Measurements from ENCODE around the gene FNDC3B.
"Not testable (repeated sequence)": the region's sequence is repeated elsewhere in the genome, so short reads cannot be mapped to it uniquely, and the experiment has no call there.

Gene FNDC3B

DNA sequence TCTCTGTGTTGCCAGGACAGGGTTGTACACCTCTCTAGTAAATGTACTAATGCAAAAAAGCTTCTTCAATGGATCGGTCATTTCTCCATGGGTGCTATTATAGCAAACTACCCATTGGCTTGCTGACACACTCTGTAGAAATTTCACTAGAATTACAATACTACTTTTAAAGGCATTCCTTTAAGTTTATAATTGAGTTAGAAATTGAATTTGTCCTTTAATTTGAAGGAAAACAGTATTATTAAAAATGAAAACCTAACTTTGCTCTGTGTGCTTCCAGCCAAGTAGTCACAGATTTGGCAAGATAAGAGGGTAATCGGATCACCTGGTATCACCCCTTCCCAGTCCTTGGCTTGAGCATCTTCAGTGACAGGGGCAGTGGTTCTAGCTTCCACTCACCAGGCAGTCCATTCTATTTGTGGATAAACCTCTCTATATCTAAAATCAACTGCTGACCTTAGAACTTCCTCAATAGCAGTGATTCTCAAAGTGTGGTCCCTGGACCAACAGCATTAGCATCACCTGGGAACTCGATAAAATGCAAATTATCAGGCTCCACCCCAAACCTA is 315.6 kb downstream of the FNDC3B start:
- no peak for DNase-seq

GRCh38 chr3:172355836-172356235 is 316.5 kb downstream of the FNDC3B start:
- DNase-seq, result no peak

GRCh38 chr3:172356427-172356826 is 317.0 kb downstream of the FNDC3B start:
- no peak for DNase-seq

DNA sequence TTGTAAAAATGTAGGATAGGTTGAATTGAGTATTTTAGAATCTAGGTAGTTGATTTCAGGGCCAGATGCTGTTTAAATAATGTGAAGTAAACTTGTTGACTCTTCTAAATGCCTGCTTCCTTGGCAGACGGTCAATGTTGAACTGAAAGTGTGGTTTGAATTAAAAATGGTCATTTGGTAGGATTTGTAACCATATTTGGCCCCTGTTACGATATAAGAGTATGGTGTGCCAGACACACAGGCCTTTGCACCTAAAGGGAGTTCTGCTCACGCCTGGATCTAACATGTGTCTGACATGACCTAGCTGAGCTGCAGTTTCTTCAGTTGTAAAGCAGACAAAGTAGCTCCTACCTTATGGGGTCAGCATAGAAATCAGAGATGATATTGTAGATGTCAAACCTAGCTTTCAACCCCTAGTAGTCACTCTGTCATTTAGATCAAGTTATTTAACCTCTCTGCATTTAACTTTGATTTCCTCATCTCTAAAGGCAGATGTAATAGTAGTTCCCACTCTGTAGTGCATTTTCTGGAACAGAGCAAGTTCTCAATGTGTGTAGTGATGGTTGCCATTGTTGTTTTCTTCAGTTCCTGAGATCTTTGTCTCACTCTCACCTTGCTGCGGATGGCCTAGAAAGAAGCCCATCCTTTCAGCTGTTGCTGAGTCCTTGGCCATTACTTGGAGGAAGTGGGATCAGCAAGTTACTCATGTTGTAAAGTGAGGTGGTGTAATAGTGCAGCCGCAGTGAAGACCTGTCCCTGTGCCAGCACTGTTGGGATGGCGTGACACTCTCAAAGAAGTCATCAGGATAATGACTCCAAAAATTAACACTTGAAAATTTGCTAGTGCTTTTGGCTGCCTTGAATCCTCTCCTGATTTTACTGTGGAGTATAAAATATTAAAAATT is 318.7 kb downstream of the FNDC3B start:
- DNase-seq, result no peak

- DNase-seq, result no peak
Measured at GRCh38 chr3:172359231-172359630, 319.9 kb downstream of the FNDC3B start.

DNA sequence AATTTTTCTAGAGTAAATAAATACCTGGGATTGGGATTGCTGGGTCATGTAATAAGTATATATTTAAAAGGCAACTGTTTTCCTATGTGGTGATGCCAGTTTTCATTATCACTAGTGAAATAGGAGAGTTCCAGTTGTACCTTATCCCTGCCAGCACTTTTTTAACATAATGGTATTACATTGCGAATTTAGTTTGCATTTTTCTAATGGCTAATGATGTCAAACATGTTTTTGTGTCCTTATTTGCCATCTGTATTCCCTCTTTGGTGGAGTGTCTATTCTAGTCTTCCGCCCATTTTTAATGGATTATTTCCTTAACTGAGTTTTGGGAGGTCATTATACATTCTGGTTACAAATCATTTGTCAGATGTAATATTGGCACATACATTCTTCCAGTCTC is 320.6 kb downstream of the FNDC3B start:
- DNase-seq, result no peak

DNA sequence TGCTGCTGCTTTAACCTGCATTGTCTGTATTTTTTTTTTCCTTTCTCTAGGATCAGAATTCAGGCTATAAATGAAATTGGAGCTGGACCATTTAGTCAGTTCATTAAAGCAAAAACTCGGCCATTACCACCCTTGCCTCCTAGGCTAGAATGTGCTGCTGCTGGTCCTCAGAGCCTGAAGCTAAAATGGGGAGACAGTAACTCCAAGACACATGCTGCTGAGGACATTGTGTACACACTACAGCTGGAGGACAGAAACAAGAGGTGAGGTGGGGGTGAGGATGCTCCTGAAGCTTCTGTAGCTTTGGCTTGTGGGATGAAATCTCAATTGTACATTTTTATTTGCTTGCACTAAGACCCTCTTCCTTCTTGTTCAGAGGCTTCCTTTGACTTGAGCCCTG is 323.2 kb downstream of the FNDC3B start:
- DNase-seq, result no peak

DNA sequence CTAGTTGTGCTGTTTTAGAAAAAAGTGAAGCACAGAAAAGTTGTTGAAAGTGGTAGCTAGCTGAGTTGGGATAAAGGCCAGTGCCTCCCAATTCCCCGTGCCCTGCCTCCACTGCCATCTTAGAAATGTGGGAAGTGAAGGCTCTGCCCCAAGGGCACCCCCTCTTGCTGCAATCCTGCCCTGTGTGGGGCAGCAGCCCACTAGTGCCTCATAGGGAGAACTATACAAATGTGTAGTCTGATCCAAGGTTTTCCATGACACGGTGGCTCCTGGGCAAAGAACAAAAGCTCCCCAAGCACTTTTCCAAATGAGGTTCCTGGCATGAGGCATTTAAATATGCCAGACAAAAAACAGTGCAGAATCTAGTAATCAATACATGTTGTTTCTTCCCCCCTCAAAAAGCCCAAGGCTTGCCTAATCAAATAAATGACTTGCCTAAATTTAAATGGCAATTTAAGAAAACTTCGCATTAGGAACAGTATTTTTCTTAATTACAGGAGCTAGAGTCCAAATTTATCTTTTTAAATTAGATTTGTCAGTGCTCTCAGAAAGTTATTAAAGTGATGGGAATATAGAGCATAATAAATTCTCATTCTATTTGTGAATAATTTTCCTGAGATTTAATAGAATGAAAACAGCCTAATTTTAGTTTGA is 325.1 kb downstream of the FNDC3B start:
- DNase-seq, result no peak

- no peak for DNase-seq
Measured at GRCh38 chr3:172365028-172365567, 325.7 kb downstream of the FNDC3B start.

DNA sequence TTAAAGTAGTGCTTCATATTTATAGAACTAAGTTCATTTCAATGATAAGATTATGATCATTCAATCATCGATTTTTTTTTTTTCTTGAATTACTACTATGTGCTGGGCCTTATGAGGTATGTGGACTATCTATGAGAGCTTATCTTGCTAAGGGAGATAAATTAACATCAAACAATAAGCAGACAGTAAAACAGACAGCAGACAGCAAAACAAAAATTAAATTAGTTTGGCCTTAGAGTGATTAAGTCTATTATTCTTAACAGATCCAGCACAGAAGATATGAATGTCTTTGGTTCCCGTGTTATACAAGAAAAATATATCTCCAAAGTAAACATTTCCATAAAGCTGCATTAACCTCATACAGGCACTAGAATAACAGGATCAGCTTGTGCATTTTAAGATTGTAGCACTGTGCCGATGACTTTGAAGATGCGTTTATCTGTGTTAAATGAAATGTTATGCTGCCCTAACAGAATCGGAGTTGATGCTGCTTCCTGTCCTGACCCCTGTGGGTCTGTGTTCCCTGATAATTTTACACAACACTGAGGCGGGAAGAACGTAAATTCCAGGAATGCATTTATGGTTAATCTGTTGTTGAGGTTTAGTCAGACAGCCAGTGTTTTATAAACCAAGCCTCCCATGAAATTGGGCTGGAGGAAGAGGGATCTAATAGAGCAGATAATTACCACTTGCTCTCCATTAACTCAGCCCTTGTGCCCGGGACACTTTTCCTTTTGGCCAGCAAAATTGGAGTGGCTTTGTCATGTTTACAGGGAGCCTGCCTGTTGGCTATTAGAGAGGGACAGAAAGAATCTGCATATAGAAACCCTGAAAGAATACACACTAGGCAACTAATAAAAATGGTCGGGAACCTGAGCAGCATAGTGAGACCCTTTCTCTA is 328.1 kb downstream of the FNDC3B start:
- DNase-seq, result no peak

GRCh38 chr3:172368556-172368955 is 329.2 kb downstream of the FNDC3B start:
- not testable (repeated sequence) for DNase-seq

GRCh38 chr3:172369590-172370259 is 330.3 kb downstream of the FNDC3B start:
- DNase-seq, result no peak

GRCh38 chr3:172370419-172370818 is 331.0 kb downstream of the FNDC3B start:
- no peak for DNase-seq

DNA sequence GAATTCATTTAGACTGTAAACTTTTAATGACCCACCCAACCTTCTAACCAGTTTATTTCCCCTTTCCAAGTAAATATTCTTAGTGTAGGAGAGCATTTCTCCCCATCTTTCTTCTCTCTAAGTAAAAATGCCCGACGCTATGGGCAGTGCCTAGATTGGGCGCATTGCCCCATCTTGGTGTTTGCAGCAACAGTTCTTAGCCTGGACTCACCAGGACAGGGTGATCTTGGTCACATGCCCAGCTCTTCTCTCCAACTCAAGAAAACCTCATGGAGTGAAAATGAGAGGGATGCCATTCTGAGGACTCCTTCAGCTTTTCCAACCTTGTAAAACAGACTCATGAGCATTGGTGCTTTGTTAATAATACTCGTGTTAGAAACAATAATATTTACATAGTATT is 332.2 kb downstream of the FNDC3B start:
- no peak for DNase-seq

- DNase-seq, result no peak
Measured at GRCh38 chr3:172372895-172373294, 333.5 kb downstream of the FNDC3B start.

- DNase-seq, result no peak
Measured at GRCh38 chr3:172373912-172374311, 334.5 kb downstream of the FNDC3B start.

DNA sequence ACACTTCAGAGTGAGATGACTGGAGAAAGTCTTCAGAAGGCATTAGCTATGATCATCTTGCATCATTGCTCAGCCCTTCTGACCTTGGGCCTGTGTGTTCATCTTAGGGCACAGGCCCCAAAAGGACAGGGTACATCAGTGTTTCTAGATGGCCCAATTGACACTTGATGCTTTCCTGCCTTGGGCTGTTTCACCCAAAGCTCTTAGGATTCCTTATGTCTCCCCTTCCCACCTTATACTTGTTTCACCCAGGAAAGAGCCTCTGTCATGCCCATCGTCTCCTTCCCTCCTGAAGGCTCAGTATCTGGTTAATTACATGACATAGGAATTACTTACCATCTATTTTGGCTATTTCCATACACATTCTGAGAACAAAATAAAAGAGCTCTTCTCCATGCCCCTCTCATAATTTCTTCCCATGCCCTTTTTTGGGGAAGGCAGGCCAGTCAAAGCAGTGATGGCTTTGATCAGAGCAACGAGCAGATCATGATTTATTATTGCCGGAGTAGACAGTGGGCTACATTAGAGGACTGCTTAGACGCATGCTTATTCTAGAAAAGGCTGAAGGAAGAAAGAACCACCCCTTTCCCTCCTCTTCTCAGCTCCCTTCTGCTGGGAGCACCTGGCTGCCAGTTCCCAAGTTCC is 335.9 kb downstream of the FNDC3B start:
- no peak for DNase-seq

DNA sequence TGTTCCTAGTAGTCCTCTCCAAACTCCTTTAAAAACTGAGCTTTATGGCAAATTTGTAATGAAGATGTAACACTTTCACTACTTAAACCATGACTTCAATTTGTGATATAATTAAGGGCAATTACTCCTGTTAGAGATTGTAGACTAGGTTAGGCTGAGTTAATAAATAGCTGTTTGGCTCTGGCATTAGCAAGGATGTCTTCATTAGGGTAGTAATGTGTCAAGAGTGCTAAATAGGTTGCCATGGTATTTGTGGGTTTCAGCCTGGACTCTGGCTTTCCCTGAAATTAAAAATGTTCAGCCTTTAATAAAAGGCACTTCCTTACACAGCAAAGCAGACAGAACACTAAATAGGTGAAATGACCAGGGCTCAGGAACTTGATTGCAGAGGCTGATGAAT is 337.0 kb downstream of the FNDC3B start:
- no peak for DNase-seq

DNA sequence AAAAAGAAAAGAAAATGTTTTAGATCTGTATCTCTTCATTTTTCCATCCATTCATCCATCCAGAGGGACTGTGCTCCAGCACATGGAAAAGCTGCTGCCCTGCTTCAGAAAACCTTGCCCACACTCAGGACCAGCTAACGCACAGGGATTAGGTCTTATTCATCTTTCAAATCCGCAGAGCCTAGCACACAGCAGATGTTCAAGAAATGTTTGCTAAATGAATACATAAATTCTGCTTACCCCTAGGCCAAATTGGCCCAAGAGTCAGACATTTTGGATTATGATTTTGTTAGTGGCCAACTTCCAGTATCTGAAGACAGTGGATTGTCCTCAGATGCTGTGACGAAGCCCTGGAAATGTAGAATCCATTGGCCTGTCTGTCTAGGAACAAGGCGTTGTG is 337.5 kb downstream of the FNDC3B start:
- DNase-seq, result no peak

DNA sequence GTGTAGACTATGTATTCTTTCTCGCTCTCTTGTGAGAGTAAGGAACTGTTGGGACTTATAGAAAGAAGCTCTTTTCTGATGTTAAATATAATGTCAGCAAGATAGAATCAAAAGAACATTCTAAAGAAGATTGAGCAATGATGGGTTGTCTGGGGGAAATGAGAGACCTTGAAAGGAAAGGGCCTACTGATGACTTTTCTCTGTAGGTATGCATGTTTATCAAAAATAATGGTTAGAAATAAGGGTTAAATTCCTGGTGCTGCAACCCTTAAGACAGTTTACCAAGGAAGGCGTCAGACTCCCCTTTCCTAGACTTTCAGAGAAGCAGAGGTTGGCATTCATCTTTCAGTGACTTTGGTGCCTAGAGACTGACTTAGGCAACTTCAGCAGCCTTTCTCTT is 339.1 kb downstream of the FNDC3B start:
- DNase-seq, result no peak

DNA sequence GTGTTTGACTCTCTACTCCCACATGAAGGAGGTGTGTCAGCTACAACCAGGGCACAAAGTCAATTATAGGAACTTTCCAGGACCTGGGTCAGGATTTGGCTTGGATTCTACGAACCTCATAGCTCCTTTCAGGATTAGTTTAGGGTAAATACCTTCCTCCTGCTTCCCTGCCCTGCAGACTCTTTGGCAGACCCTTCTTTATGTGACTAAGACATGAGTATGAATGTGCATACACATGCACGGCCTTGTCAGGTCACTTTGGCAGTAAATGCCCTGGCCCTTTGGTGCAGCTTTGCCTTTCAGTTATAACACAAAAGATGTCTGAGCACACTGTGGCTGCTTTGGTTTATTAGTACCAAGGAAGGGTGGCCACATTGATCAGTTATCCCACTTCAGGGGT is 340.0 kb downstream of the FNDC3B start:
- no peak for DNase-seq

GRCh38 chr3:172380632-172381031 is 341.3 kb downstream of the FNDC3B start:
- no peak for DNase-seq

Data from stimulated activated CD8-positive, alpha-beta memory T cell treated with anti-CD3 and anti-CD28 coated beads, Interleukin-4, amount 100 ng/mL, for 48 hours (primary cell).